Measurements from ENCODE around the gene HES7.

- TF ChIP-seq, protein P1, sequence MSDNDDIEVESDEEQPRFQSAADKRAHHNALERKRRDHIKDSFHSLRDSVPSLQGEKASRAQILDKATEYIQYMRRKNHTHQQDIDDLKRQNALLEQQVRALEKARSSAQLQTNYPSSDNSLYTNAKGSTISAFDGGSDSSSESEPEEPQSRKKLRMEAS (IDR thresholded peaks at IDR 0.05): no peak
- TF ChIP-seq TAF1 (conservative IDR thresholded peaks at IDR 0.05): no peak
- TF ChIP-seq CTCF (IDR thresholded peaks at IDR 0.05; ENCODE audit: low read depth, low read length, missing input control): no peak
- no peak for TF ChIP-seq GABPA (IDR thresholded peaks at IDR 0.05 in 1 of 2, conservative IDR thresholded peaks at IDR 0.05 in 1 of 2)
- TF ChIP-seq YY1 (IDR thresholded peaks at IDR 0.05): no peak
- no peak for TF ChIP-seq RXRA (IDR thresholded peaks at IDR 0.05)
- TF ChIP-seq NR2F2 (IDR thresholded peaks at IDR 0.05): no peak
- TF ChIP-seq, protein P2, sequence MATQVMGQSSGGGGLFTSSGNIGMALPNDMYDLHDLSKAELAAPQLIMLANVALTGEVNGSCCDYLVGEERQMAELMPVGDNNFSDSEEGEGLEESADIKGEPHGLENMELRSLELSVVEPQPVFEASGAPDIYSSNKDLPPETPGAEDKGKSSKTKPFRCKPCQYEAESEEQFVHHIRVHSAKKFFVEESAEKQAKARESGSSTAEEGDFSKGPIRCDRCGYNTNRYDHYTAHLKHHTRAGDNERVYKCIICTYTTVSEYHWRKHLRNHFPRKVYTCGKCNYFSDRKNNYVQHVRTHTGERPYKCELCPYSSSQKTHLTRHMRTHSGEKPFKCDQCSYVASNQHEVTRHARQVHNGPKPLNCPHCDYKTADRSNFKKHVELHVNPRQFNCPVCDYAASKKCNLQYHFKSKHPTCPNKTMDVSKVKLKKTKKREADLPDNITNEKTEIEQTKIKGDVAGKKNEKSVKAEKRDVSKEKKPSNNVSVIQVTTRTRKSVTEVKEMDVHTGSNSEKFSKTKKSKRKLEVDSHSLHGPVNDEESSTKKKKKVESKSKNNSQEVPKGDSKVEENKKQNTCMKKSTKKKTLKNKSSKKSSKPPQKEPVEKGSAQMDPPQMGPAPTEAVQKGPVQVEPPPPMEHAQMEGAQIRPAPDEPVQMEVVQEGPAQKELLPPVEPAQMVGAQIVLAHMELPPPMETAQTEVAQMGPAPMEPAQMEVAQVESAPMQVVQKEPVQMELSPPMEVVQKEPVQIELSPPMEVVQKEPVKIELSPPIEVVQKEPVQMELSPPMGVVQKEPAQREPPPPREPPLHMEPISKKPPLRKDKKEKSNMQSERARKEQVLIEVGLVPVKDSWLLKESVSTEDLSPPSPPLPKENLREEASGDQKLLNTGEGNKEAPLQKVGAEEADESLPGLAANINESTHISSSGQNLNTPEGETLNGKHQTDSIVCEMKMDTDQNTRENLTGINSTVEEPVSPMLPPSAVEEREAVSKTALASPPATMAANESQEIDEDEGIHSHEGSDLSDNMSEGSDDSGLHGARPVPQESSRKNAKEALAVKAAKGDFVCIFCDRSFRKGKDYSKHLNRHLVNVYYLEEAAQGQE (IDR thresholded peaks at IDR 0.05): no peak
- no peak for TF ChIP-seq SP1 (IDR thresholded peaks at IDR 0.05)
- TF ChIP-seq EGR1 (IDR thresholded peaks at IDR 0.05; ENCODE audit: low read depth in 2 of 2): no peak
- TF ChIP-seq RAD21 (IDR thresholded peaks at IDR 0.05): no peak
Observed at GRCh38 chr17:8161289-8162232, 37.7 kb upstream of the HES7 start.
